ENCODE measurements around the gene CFAP100. TPM values are rescaled to one million over a fixed set of nuclear protein-coding genes. Genes with fewer than 3 reads are reported as not detected.

The CFAP100 gene
- total RNA-seq, 1 experiment from 2014 or later: not detected

DNA sequence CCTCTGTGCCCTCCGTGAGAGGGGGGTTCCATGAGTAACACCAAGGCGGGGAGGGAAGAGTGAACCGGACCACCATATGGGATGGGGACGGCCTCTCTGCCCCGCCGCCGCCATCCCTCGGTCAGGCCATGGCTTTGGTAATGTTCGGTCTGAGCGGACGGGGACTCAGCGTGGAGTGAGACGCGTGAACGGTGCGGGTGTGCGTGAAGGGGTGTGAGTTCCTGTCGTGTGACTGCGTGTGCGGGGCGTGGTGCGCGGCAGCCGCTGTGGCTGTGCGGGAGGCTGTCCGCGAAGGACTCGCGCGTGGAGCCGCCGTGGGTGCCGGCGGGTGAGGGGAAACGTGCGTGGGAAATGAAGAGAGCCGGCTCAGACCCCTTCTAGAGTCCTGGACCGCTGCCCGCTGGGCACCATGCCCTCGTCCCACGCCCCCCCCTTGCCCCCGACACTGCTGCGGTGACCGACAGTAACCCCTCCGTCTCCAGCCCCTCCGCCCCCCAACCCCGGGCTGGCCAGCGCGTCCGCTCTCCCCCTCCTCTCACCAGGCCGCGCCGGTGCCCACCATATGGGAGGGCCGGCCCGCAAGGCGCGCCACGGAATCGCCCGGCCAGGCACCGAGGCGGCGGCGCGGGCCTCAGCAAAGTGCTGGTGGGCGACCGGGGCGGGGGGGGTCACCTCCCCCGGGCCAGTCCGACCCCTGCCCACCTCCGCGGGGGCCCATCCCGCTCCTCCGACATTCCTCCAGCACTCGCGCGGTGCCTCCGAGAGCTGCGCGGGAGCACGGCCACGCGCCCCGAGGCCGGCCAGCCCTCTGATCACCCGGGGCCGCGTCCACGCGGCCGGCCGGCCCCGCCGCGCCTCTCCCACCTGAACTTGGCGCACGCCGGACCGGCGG, 38.1 kb upstream of the CFAP100 start:
- no peak for DNase-seq (ENCODE audit: low read depth)

DNA sequence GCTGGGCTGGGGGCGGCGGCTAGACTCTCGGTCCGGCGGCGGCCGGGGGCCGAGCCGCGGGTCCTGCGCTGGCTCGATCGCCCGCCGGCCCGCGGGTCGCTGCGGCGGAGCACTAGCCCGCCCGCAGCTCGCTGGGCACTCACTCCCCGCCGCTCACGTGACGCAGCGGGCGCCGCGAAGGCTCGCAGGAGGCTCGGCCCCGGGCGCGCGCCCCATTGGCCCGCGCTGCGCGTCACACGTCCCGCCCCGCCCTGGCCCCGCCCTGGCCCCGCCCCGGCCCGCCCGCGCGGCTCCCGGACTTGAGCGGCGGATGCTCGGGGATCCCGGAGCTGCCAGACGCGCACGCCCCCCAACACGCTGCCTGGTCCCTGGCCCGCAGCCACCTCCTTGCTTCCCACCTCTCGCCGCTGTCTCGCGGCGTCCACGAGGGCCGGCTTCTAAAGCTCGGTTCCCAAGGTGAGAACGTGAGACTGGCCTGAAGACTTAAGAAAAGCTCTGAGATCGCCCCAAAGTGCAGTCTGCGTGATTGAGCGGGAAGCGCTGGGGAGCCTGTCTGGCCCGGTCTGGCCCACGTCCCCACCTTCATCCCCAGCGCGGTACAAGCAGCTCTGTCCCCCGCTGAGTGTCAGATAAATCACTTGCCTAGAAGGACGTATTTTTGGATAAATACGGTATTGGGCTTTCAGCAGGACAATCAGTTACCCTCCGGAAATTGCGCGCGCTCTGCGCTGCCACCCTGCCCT, 37.2 kb upstream of the CFAP100 start, which contains the start of gene KLF15:
KLF15 (minus strand) TSS at position 114 of the 743 bp plus-strand sequence. CDS start 4,486 bp downstream, outside the sequence.
- DNase-seq (ENCODE audit: low read depth): peak; percentile 80

DNA sequence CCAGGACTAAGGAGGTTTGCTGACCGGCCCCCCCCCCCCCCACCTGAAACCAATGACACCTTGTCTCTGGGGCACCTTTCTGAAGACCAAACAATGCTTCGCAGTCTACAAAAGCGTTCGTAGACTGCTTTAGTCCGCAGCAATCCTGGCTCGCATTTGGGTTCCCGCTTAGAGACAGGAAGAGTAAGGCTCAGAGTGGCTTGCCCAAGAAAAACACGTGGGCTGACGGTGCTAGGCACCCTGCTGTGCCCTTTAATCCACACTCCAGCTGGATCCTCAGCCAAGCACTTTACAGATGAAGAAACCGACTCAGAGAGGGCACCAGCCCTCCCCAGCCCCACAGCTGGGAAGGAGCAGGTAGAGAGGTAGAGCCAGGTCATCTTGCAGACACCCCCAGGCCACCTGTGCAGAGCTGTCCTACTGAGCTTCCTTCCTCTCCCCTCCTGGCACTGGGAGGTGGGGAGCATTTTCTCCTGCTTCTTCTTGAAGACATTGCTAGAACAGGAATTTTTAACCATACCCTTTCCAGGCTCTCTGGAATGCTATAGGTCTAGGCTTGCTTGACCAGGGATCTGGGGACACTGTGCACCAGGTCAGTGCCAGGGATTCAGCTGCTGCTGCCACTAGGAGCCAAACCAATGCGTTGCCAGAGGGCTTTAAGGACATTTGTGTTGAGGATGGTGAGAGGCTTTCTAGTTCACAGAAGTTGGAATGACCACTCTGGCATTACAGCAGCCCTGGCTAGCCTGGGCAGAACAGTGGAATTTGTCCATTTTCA, 36.5 kb upstream of the CFAP100 start:
- DNase-seq (ENCODE audit: low read depth): no peak

DNA sequence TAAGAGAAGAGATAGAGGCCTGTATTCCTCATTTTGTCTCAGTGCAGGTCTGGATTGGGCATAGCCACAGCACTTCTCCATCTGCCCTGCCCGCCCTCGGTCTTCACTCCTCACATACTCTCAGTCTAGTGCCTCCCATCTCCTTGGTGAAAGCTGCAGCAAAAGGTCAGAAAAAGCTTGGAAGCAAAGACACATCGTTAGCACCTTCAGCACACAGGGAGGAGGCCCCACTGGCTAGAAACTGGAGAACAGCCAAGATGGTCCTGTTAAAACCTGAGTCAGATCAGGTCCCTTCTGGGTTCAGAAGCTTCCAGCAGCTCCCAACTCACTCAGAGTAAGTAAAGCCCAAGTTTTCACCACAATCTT, 35.9 kb upstream of the CFAP100 start:
- no peak for DNase-seq (ENCODE audit: low read depth)

DNA sequence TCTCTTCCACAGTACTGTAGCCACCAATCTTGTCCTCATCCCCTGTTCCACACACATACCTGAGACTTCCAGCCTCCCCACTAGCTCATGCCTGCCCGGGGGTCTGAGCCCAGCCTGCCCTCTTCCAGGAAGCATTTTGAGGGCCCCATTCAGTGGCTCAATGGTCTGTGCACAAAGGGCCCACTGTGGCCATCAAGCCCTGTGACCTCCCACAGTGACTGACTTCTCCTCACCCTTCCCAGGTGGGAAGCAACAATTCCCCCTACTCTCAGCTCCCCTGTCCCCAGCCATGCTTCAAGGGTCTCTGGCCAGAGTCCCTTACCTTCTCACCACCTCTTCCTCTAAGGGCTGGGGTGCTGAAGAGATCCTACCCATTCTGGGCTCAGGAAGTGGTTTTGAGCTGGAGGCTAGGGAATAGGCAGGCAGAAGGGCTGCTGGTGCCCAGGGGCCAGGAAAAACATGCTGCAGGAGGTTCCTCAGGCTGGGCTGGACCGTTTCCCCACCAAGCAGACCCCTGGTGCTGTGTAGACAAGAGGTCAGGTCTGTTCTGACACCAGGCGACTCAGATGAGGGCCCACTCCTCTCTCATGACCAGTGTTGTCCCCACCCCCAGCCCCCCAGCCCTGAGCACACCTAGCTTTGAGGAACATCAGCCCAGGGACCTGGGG, 34.5 kb upstream of the CFAP100 start:
- no peak for DNase-seq (ENCODE audit: low read depth)

DNA sequence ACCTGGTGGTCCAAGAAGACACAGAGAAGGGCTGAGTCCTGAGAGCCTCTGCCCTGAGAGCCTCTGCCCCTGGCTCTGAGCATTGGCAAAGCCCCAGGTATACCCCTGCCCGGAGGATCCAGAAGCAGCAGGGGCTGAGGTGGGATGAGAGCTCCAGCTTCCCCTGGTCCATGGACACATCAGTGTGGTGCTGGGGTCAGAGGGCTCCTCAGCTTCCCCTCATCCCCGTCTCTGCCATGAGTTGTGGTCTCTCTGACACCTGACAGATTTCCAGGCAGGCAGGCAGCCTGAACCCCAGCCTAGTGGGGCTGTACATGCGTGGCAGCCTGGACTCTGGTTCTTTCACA, 34.0 kb upstream of the CFAP100 start:
- DNase-seq (ENCODE audit: low read depth): no peak

DNA sequence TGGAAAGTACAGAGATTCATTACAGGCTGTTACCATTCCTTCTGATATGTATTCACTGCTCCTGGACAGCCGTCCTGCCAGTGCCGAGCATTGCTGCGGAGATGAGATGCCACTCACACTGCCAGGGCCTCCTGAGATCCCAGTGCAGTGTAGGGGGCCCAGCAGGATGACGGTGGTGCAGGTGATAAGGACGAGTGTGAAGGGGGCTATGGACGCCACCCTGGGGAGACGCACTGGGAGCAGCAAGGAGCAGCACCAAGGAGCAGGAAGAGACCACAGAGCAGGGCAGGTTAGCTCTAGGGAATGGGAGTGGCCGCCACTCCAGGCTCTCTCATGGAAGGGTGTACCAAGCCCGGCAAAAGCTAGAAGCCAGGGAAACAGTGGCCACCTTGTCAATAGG, 33.5 kb upstream of the CFAP100 start:
- no peak for DNase-seq (ENCODE audit: low read depth)

DNA sequence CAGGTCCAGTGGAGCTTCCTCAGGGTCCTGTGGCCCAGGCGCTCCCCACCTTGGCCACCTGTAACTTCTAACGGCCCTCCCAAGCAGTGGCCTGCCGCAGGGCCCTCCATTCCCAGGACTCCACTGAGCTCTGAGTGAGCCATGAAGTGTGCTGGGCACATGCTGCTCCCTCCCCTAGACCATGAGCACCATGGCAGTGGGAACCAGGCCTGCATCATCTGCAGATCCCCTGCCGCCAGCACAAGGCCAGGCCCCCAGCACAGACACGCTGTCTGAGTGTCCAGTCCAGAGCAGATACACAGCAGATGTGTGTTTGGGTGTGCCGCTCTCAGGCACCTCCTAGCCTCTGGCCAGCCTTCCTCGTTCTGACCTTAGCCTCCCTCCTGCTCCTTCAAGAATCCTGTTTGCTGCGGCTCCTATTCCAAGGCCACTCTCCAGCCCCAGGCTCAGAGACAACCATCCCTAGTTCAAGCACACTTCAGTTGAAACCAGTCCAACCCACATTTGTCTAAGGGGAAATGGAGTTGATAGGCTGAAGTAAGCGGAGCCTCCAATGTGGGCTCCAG, 30.5 kb upstream of the CFAP100 start:
- no peak for DNase-seq (ENCODE audit: low read depth)

DNA sequence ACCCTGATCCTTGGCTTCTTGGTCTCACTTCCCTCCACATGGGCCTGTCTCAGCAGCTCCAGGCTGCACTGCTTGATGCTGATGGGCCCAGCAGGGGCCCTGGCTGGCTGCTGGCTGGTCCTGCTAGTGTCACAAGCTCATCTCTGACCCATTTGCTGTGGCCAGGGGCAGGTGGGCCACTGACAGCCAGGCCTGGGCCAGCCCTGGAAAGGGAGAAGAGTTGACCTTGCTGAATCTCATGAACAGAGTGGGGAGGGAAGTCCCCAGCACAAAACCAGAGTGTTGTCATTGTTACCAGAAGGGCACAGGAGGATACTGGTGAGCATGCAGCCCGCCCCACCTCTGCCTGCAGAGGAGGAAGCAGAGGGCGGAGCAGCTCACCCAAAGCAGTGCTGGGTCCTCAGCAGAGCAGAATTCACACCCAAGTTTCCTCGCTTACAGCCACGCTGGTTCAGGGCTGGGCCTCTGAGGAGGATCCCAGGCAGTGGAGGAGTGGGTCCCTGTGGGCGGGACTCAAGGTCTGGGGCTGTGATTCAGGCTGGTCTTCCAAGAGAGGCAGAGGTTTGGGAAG, 29.9 kb upstream of the CFAP100 start:
- DNase-seq (ENCODE audit: low read depth): no peak

DNA sequence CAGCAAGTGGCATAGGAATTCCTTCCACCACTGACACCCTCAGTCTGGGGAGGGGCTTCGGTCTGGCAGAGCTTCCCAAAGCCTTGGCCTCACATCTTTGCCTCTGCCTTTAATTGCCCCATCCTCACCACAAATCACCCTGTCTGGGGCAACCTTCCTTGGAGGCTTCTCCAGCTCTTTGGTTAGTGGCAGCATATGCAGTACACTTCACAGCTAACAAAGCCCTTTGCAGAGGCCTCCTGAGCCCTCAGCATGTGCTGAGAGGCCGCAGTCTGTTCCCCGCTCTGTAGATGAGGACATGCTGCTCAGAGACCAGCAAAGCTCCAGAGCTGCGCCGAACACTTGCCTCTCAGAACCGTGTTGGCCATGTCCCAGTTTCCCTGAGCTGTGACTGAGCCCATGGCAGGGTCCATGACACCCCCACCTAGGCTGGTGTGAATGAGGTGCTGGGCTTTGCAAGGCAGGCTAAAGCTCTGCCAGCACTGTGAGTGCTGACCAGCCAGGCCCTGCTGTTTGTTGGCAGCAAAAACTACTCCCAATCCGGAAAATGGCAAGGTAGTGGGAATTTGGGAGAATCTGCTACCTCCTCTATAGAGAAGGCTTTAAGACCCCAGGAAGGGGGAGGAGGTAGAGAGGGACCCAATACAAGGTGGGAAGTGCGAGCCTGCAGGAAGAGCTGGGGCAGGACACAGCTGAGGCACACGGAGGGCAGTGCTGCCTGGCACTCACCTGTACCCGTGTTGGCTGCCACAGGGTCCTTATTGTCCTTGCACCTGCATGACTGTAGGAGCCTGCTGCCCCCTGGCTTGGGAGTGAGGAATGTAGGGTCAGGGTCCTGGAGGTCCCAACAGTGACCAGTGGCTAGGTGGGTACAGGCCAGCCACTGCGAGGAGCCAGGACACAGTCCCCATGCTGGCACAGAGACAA, 29.1 kb upstream of the CFAP100 start:
- DNase-seq (ENCODE audit: low read depth): no peak

DNA sequence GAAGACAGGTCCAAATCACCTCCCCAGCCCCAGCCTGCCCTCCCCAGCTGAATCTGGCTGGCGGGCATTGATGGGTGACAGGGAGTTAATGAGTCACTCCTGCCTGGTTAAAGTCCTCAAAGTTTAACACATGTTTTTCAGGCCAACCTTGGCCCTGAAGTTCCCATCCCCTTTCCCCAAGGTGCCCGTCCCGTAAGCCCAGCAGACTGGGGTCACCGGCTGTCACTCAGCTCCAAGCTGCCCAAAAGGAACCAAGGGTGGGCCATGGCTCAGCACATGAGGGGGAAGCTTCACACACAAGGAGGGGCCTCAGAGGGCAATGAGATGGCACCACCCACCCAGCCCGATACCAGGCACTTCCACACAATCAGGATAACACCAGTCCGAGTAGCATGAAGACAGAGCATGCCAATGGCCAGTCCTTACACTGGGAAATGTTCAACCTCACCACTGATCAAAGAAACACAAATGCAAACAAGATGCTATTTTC, 27.3 kb upstream of the CFAP100 start:
- no peak for DNase-seq (ENCODE audit: low read depth)

DNA sequence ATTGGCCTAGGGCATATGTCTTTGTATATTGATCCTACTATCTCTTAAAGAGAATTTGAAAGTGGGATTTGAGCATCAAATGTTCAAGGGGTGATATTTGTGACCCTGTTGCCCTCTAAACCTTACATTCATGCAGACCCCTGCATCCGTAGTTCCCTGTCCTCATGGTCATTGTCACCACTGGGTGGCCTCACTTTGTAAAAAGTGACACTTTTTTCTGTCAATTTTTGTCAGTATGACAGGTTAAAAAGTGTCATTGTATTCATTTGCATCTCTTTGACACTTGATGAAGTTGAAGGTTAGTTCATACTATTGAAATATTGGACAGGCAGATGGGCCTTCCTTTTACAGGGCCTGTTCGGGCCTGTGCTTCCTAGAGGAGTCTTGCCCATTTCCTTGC, 25.2 kb upstream of the CFAP100 start:
- DNase-seq (ENCODE audit: low read depth): no peak

DNA sequence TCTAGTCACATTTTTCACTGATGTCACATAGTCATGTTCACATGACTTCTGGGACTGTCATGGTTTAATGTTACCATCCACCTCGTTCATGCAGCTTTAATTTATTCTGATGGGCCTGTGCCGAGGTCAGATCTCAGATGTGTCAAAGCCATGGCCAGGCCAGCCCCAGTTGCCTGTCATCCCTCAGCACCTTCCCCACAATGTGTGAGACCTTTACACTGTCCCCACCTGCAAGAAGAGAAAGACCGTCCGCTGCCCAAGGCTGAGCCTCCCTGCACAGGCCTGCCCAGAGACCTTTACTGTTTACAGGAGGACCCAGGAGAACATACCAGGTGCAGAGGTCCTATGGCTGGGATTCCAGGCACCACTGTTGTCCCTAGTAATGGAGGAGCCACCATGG, 24.7 kb upstream of the CFAP100 start:
- DNase-seq (ENCODE audit: low read depth): no peak

DNA sequence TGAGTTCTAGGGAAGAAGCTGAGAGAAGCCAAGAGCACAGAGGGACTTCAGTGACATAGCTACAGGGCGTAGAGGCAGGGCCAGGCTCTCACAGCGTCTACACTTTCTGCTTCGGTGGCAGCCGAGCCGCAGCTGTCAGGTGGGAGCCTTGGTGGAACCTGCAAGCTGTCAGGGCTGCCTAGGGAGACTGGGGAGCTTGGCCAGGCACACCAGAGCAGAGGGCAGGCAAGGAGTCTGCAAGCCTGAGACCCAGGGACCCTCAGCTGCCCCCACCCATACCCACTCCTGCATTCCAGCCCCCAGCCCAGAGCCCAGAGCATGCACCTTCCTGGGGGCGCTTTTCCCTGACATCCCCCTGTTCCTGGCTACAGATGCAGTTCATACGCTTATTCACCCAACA, 24.1 kb upstream of the CFAP100 start:
- DNase-seq (ENCODE audit: low read depth): no peak

DNA sequence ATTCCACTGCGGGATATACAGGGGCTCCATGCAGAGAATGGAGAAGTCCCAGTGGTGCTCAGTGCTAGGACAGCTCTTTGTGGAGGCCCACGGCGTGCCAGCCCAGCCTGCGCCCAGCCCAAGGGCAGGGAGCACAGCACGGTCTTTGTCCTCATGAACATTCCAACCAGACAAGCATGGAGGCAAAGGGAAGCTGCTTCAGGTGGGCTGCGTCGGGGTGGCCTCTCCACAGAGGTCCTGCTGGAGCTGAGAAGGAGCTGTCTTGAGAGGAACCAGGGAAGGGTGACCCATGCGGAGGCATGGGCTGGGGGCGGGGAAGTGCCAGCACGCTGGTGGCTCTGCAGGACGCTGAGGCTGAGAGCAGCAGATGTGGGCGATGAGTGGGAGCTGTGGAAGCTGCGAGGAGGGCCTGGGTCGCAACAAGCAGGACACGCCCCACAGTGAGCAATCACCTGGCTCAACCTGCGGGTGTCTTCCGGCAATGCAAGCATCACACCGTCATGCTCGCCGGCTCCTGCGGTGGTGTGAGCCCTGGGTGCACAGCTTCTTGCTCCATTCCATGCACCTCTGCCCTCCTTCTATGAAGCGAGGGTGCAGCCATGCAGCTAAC, 23.5 kb upstream of the CFAP100 start:
- no peak for DNase-seq (ENCODE audit: low read depth)

DNA sequence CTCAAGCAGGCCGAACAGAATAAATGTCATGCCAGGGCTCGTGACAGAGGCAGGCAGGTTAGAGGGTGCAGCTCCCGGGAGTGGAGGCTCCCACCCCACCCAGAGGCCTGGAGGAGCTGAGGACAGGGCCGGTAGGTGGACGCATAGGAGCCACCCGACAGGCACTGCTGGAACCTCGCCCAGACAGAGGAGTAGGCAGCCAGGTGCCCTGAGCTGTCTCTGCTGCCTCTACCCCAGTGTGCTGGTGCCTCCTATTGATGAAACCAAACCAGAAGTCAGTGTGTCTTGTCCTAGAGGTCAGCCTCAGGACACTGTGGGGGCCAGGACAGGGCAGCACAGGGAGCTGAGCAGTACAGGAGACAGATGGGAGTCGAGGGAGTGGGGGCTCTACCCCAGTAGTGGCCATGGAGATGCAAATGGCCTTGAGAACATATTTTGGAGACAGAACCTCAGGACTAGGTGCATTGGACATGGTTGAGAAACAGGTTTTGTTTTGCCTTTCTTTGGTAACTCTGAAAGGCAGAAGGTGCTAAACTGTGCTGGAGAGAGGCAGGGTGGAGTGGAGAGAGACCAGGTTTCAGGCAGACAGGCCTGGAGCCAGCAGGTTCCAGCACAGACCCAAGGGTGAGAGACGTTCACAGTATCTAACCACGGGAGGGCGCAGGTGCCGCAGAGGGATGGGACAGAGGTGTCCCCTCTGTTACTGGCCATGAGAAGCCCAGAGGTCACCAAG, 22.1 kb upstream of the CFAP100 start:
- DNase-seq (ENCODE audit: low read depth): no peak

DNA sequence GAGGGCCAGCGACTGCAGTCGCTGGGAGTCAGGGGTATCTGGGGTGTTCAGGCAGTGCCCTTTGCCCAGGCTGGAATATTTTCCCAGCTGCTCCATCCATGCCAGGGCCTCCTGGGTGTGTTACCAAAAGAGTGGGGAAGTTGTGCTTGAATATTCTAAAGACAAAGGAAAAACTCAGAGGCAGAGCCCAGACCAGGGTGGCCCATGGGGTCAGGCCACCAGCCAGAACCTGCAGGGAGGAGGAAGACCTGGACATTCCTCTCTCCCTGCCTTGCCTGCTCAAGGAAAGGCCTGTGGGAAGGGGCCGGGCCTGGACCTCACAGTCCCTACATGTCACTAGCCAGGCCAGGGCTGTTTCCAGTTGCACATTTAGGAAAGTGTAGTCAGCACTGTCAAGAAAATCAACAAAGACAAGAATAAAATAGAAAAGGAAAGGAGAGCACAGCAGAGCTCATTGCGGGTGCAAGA, 21.5 kb upstream of the CFAP100 start:
- no peak for DNase-seq (ENCODE audit: low read depth)

Measured in RPMI7951 (cell line).